Measurements from ENCODE around the gene LRRC4C.

LRRC4C gene

DNA sequence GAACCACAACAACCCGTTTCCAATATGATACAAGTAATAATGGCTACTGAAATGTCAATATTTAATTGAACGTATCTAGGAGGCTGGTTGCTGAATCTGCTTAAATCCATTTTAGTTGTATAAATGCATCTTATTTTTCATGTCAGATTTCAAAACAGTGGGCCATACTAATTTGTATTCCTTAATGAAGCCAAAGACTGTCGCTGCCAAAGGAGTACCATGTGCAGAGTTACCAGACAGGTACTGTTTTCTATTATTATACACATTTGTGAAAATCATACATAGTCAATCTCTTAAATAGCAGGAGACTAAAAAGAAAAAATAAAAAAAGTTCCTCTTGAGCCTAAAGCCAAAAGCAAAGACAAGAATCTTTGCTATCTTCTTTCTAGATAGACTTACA lies 632.3 kb downstream of the LRRC4C start:
- no peak for DNase-seq (ENCODE audit: low read depth)
- H3K4me3 ChIP-seq (ENCODE audit: low read depth, low read length), result no peak overlapping the region

DNA sequence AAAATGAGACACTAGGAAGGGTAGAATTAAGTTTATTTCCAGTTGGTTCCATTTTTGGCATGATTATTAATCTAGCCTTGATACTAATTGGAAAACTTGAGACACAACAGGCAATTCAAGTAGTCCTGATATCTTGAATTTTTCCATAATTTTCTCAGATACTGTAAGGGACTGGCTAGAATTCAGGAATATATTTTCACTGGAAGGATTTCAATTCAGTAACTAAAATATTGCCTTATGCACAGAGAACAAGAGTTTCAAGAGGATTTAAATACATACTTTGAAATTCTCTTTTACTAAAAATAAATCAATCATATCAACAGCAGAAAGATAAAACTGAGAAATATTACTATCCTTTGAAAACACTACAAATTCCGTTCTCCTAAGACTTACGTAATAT lies 632.9 kb downstream of the LRRC4C start:
- H3K4me3 ChIP-seq (ENCODE audit: low read depth, low read length), result no peak overlapping the region
- no peak for DNase-seq (ENCODE audit: low read depth)

DNA sequence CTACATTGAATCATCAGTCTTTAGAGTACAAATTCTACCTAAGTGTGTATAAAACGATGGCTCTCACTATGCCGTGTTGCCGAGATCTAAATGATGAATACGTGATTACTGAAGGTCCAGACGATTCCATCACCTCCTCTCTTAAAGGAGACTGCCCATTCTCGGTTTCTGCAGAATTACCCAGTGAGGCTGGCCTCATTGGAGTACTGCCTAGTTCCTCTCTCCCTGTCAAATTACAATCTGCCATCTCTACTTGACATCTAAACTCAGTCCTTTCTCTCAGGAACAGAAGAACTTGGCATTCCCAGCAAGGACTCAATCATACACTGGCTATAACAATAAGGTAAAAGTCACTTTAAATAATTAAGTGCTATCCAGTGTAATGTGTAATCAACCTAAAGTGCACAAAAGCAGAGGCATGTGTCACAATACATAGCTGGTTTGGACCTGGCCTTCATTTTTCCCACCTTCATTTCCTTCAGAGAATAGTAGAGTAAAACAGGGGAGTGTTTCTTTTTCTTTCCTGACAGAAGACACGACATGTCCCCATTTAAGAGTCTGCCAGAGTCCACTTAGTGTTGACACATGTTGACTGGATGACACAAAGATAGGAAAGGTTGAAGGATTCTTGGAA lies 634.1 kb downstream of the LRRC4C start:
- H3K4me3 ChIP-seq (ENCODE audit: low read depth, low read length), result no peak overlapping the region
- no peak for DNase-seq (ENCODE audit: low read depth)

DNA sequence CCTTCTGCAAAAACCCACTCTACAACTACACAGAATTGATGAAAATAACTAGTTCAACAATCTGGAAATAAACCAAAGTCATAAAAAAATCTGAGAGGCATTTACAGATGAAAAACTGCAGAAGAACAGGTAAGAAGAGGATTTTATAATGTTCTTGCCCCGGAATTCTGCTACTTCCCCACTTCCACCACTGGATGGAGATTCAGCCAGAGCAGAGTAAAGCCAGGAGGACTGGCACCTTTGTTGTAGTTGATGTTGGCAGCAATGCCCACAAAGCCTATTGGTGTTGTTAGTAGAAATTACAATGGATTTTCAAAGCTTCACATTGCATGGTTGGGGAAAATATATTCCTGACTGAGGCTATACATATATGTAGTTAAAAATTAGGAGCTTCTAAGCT lies 640.2 kb downstream of the LRRC4C start:
- H3K4me3 ChIP-seq (ENCODE audit: low read depth, low read length), result no peak overlapping the region
- no peak for DNase-seq (ENCODE audit: low read depth)

DNA sequence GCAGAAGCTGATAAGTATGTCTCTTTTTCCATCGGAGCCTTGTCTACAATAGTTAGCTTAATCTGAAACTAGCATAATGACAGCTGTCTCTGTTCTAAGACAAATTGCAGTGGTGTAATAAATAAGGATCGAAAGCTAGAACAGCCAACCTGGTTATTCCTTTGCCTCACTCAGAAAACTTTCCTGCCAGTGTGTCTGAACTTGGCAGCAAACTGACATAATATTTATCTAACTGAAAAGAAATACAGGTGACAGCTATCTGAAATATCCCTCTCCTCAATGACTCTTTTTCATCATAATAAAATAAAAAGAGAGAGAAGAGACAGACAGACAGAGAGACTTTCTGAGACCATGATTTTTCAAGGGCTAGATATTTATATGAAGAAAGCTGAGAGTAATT lies 642.5 kb downstream of the LRRC4C start:
- DNase-seq (ENCODE audit: low read depth), result no peak
- H3K4me3 ChIP-seq (ENCODE audit: low read depth, low read length), result no peak overlapping the region

DNA sequence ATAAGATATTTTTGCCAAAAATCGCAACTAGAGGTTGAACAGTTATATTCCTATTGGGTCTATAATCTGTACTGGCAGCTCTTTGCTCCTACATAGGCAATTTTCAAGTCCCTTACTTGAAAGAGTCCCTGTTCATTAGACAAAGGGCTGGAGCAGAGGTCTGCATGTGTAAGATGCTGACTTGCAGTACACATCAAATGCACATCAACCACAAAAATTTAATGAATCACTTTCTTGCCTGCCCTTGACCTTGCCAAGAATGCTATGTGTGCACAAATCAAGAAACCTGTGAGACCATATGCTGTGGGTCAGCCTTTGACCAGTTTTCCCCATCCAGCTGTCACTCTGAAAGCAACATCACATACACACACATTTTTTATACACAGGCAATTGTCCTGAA lies 661.5 kb downstream of the LRRC4C start:
- H3K4me3 ChIP-seq (ENCODE audit: low read depth, low read length), result no peak overlapping the region
- DNase-seq (ENCODE audit: low read depth), result no peak

DNA sequence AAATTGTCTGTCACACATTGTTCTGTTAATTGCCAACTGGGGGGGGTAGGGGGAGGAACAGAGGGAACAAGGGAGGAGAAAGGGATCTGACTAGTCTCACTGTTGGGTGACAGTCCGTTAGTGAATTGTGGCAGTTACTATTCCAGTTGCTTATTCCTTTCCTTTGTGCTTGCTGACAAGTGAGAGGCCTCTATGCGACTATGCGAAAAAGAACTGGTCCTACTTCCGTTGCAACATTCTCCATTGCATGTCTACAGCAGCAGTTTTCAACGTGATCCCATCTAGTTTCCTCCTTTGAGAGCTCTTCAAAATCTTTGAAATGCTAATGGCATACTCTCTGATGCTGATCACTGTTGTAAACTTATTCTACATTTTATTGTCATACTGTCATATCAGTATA lies 672.2 kb downstream of the LRRC4C start:
- DNase-seq (ENCODE audit: low read depth), result no peak

DNA sequence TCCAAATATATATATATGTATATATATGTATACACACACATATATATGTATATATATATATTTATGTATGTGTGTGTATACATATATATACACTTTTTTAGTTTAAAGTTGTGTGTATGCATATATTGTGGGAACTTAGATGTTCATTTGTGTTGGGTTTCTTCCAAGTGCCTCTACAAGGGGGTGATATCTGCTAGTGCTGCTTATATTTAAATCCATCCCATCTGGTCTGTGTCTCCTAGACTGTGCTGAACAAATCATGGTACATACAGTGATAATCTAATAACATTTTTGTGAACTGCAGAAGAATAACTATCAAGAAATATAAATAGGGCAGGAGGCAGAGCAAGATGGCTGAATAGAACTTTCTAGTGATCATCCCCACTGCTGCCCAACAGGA lies 696.4 kb downstream of the LRRC4C start:
- no peak overlapping the region for H3K4me3 ChIP-seq (ENCODE audit: low read depth, low read length)
- DNase-seq (ENCODE audit: low read depth), result no peak

More for the DNA sequence above, 672.2 kb downstream of the LRRC4C start:
- no peak overlapping the region for H3K4me3 ChIP-seq (ENCODE audit: low read depth, low read length)

DNA sequence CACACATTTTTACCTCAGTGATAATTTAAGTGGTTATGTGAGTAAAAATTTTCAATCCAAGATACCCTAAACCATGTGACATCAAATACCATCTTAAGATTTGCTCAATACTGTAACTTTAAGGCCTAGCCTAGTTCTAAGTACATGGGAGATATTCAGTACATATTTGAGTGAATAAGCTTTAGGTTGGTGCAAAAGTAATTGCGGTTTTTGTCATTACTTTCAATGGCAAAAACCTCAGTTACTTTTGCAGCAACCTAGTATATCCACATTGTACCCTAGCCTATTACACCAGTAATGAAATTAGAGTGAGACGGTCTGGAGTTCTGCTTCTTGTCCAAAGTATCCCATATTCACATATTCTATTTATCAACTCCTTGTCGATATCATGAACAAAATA lies 700.1 kb downstream of the LRRC4C start:
- H3K4me3 ChIP-seq (ENCODE audit: low read depth, low read length), result no peak overlapping the region
- DNase-seq (ENCODE audit: low read depth), result no peak

DNA sequence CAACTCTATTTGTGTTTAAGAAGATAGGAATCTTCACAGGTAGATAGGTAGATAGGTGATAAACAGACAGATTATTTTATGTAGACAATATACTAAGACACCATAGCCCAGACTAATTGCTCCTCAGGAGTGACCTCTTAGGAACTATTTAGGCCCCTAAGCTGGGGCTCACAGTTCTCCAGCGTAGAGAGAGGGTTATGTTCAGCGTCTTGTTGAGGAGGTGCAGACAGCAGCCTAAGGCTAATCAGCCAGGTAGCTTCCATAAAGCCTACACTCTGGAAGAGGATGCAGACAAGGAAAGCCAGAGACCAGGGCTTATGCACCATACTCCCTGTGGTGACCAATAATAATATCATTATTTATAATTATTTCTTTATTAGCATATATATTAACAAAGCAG lies 705.2 kb downstream of the LRRC4C start:
- no peak for DNase-seq (ENCODE audit: low read depth)
- H3K4me3 ChIP-seq (ENCODE audit: low read depth, low read length), result no peak overlapping the region

DNA sequence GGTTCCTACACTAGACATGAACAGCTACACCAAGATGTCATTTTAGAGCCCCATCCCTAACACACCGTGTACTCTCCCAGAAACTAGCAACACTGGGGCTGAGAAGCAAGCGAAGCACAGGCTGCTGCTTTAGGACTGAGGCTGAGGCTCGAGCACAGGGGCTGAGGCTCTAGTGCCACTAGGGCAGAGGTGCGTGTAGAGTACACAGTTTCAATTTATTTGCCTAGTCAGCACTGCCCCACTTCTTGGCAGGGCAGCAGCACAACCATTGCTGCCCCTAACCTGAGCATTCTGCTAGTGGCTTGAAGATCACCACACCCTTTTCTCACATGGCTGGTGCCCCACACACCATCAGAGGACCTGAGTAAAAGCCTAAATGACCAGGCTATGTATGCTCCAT lies 713.2 kb downstream of the LRRC4C start:
- no peak overlapping the region for H3K4me3 ChIP-seq (ENCODE audit: low read depth, low read length)
- no peak for DNase-seq (ENCODE audit: low read depth)

DNA sequence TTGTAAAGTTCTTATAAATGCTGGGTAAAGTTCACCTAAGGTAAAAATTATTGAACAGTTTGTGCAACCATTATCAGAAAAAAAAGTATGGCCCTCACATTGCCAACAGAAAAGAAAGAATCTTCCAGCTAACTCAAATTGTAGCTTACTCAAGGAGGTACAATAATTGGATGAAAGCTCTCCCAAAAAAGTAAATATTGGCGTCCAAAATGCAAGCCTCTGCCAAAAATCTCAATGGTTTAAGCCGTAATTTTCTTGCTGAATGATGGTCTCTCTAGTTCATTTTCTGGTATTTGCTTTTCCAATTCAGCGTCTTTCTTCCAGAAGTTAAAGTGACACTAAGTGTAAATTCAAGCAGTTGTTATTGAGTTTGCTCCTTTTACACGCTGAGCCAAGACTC lies 727.3 kb downstream of the LRRC4C start:
- H3K4me3 ChIP-seq (ENCODE audit: low read depth, low read length), result no peak overlapping the region

DNA sequence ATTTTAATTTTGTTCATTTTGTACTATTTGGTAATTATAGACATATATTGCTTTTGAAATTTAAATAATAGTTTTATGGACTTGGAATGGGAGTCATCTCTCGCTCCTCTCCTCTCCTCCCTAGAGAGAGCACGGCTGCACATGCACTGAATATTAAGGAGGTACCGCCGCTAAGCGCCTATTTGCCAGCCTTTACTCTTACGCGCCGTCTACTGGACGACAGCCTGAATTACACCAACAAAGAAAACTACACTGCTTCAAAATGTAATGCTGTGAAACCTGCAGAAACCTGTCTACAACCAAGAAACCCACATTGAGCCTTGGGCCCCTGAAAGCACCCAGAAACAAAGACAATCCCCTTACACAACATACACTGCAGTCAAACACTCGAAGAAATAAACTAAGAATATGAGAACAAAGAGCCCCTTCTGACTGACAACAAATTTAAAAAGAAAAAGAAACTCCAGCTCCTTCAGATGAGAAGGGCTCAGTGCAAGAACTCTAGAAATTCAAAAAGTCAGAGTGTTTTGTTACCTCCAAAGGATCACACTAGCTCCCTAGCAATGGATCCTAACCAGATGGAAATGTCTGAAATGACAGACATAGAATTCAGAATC lies 737.2 kb downstream of the LRRC4C start:
- no peak for DNase-seq (ENCODE audit: low read depth)
- H3K4me3 ChIP-seq (ENCODE audit: low read depth, low read length), result no peak overlapping the region

More for the DNA sequence above, 727.3 kb downstream of the LRRC4C start:
- DNase-seq (ENCODE audit: low read depth), result no peak

DNA sequence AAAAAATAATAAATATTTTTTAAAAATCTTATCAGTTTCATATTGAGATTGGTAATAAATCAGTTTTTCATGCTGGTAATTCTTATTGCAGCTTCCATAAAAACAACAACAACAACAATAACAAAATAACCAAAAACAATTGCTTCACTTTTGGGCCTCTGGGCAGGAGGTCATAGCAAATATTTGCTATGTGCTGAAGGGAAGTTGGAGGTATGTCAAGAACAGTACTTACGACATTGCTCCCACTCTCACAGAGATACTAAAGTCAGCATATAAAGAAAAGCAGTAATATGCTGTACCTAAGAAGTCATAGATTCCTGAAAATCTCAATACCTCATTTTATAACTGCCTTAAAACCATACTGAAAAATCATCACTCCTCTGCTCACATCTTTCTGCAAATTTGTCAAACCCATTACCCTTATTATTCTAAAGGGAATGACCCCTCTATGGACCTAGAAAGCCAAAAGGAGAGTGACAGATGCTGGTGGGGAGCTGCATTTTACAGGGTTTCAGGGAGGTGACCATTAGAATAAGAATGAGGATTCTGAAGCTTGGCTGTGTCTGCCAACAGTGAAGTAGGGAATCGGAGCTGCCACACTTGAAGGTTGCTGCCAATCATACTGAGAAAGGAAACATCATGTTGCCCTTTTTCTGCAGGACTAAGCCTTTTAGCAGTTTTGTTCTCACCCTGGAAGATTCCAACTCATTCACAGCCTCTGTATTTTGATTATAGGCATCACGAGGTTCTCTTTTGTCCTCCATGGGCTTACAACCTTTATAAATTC lies 742.9 kb downstream of the LRRC4C start:
- no peak for DNase-seq (ENCODE audit: low read depth)
- H3K4me3 ChIP-seq (ENCODE audit: low read depth, low read length), result no peak overlapping the region

DNA sequence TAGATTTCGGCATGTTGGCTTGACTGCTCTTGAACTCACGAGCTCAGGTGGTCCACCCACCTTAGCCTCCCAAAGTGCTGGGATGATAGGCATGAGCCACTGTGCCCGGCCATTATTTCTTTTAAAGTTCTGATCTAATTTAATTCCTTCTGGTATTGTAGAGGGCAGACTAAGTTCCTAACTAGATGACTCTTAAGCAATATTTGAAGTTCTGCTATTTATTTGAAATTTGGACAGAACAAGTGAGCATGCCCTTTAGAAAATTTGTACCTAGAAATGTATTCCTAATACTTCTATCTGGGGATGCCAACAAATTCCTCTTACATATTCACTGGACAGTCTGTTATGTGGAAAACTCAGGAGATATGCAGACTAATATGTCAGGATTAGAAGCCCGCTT lies 746.4 kb downstream of the LRRC4C start:
- no peak for DNase-seq (ENCODE audit: low read depth)
- H3K4me3 ChIP-seq (ENCODE audit: low read depth, low read length), result no peak overlapping the region

DNA sequence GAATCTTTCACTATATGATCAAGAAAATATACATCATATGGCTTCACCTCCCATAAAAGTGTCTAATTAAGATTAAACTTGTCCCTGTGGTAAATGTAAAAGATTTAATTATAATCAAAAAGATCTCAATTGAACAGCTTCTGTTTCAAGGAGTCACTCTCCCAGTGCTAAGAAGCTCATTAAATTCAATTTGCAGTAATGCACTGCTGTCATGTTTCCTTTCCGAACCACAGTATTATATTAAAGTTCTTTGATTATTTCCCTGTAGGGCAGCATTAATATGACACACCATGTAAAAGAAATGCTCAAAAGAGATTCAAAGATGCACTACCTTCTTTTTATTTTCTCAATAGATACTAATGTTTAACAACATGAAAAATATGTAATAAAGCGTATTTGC lies 758.4 kb downstream of the LRRC4C start:
- no peak for DNase-seq (ENCODE audit: low read depth)
- no peak overlapping the region for H3K4me3 ChIP-seq (ENCODE audit: low read depth, low read length)

DNA sequence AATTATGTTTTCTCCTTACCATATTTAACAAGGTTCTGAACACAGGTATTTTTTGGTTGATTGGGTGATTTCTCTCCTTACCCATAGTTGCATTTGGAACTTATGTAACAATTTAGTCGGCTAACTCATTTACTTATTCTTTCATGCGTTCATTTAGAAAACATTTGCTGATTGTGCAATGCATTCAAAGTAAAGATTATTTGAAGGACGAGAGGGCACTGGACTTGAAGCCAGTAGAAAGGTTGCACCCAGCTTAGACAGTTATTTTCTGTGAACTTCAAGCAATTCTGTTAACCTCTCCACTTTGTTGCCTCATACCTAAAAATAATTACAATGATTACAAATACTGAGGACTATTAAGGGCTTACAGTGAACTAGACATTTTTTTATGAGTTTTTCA lies 769.6 kb downstream of the LRRC4C start:
- no peak overlapping the region for H3K4me3 ChIP-seq (ENCODE audit: low read depth, low read length)
- no peak for DNase-seq (ENCODE audit: low read depth)

DNA sequence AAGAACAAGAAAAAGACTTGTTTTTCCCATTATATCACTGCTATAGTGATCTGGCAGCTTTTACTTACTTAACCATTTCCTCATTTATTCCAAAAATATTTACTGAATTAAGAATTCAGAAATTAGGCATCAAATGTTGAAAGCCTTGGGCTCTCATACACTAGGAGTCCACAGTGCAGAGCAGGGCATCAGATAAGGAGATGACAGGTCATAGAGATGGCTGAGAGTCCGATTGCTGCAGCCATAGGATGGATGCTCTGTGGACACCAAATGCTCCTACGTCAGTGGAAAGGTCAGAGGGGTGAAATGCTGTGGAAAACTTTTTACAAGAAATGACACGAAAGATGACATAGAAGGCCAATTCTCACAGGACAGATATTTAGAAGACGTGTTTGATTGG lies 771.1 kb downstream of the LRRC4C start:
- DNase-seq (ENCODE audit: low read depth), result no peak
- H3K4me3 ChIP-seq (ENCODE audit: low read depth, low read length), result no peak overlapping the region

DNA sequence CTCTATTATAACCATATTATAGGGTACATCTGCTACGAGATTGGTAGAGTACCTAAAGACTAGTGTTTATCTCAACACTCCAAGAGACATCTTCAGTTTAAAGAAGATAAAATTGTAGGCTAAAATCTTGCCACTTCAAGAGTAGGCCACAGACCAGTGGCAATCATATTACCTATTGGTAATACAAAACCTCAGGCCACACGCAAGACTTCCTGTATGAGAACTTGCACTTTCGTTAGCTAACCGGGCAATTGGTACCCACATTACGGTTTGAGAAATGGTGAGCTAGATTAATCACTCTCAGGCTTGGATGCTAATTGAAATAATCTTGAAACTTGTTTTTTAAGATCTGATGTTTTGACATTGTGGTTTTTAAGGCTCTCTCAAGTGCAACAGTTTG lies 772.7 kb downstream of the LRRC4C start:
- DNase-seq (ENCODE audit: low read depth), result no peak
- H3K4me3 ChIP-seq (ENCODE audit: low read depth, low read length), result no peak overlapping the region

DNA sequence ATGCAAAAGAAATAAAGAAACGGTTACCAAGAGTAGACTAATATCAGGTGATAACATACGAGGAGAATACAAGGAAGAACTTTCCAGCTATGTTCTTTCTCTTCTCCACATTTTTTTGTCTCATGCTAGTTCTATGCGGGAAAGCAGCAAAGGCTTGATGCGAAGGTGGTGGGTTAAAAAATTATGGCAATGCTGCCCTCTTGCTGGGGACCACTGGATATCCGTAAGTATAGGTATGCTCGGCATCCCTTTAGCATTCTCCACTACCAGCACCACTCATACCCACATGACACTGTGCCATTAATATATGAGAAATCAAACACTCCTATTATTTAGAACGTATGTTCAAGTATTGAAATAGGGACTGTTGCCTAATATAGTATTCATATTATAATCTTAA lies 776.4 kb downstream of the LRRC4C start:
- H3K4me3 ChIP-seq (ENCODE audit: low read depth, low read length), result no peak overlapping the region
- DNase-seq (ENCODE audit: low read depth), result no peak

DNA sequence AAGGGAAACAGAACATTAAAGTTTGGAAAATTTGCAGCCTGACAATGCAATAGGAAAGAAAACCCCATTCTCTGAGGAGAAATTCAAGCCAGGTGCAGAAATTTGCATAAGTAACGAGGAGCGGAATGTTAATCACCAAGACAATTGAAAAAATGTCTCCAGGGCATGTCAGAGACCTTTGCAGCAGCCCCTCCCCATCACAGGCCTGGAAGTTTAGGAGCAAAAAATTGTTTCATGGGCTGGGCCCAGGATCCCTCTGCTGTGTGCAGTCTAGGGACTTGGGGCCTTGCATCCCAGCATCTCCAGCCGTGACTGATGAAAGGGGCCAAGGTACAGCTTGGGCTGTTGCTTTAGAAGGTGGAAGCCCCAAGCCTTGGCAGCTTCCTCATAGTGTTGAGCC lies 780.2 kb downstream of the LRRC4C start:
- no peak for DNase-seq (ENCODE audit: low read depth)

More for the DNA sequence above, 780.2 kb downstream of the LRRC4C start:
- no peak overlapping the region for H3K4me3 ChIP-seq (ENCODE audit: low read depth, low read length)
